Endothelial cell of umbilical vein (primary cell): Measurements from ENCODE around the gene MCRIP2. TPM values are rescaled to one million over a fixed set of nuclear protein-coding genes. Genes with fewer than 3 reads are reported as not detected.

Source experiments
- BruUV-seq: library from RNA; stranded (reverse); fragments of 400-500 nt; replicated peaks from 2 replicates; lab custom pipeline; 2021; lab: Mats Ljungman, UMichigan
- CTCF ChIA-PET: fragments of 300-600, 350-600 bp; sonication (Branson Sonifier 250); formaldehyde crosslinking; loops from one replicate; lab custom pipeline; 2021; ENCODE audit warnings: antibody characterized with exemption, inconsistent platforms; lab: Charles Lee
- POLR2A ChIA-PET: fragments of 300-600, 350-600 bp; sonication (Branson Sonifier 250); formaldehyde crosslinking; loops from one replicate; lab custom pipeline; 2021; ENCODE audit warnings: antibody characterized with exemption, inconsistent platforms; lab: Charles Lee
- DNase-seq: peaks from one replicate; pipeline ENCODE4 v3.0.0-alpha.2; 2011; ENCODE audit warnings: low read depth, low spot score
- FAIRE-seq: peaks from 2 replicates; lab custom pipeline; 2011; peaks lifted over from hg19 to GRCh38; lab: Jason Lieb, UNC
- H2AFZ ChIP-seq: 2 replicates; pipeline ENCODE4 v1.6.0; 2012; ENCODE audit warnings: low read depth, low read length, control low read depth, inconsistent platforms
- H3K27ac ChIP-seq: 2 replicates; pipeline ENCODE4 v1.5.1; 2011; ENCODE audit warnings: low read depth, mild to moderate bottlenecking, control low read depth, low read length, moderate library complexity; ENCODE audit not compliant: insufficient read depth
- H3K27me3 ChIP-seq, 2 experiments: 2 replicates each; pipeline versions ENCODE4 v1.6.0 to v1.6.1; 2011; ENCODE audit warnings: low read length in 2 of 2, mixed read lengths in 1 of 2; ENCODE audit not compliant: control insufficient read depth in 2 of 2, insufficient read depth in 2 of 2
- H3K36me3 ChIP-seq, 2 experiments: 2 replicates in 1 of 2; 3 replicates in 1 of 2; pipeline ENCODE4 v1.5.1; 2011; ENCODE audit warnings: low read length in 2 of 2, mild to moderate bottlenecking in 1 of 2, moderate library complexity in 1 of 2; ENCODE audit not compliant: control insufficient read depth in 2 of 2, insufficient read depth in 2 of 2; ENCODE audit errors: extremely low read depth in 1 of 2
- H3K4me1 ChIP-seq: 3 replicates; pipeline ENCODE4 v1.5.1; 2011; ENCODE audit warnings: mild to moderate bottlenecking, low read length; ENCODE audit not compliant: control insufficient read depth, insufficient read depth; ENCODE audit errors: extremely low read depth
- H3K4me2 ChIP-seq: 2 replicates; pipeline ENCODE4 v1.6.1; 2011; ENCODE audit warnings: low read length, control low read depth, mixed read lengths; ENCODE audit not compliant: insufficient read depth
- H3K4me3 ChIP-seq, 3 experiments: fragments of 200-600 bp in 1 of 3; sonication (generic), shearing (Covaris generic) in 1 of 3; replicated peaks in 1 of 3; 2 replicates each; pipeline ENCODE4 v1.5.1; 2011 to 2016; ENCODE audit warnings: control low read depth in 3 of 3, low read length in 3 of 3, mild to moderate bottlenecking in 2 of 3, inconsistent platforms in 1 of 3, low read depth in 1 of 3, moderate library complexity in 1 of 3; ENCODE audit not compliant: insufficient read depth in 1 of 3
- H3K79me2 ChIP-seq: 2 replicates; pipeline ENCODE4 v1.6.0; 2012; ENCODE audit warnings: low read length, inconsistent platforms; ENCODE audit not compliant: control insufficient read depth, insufficient read depth
- H3K9ac ChIP-seq: replicated peaks from 2 replicates; pipeline ENCODE3; 2011; ENCODE audit warnings: low read length, control low read depth; ENCODE audit not compliant: insufficient read depth; ENCODE audit errors: extremely low read depth
- H3K9me1 ChIP-seq: replicated peaks from 3 replicates; pipeline ENCODE4 v1.6.0; 2011; ENCODE audit warnings: mild to moderate bottlenecking, low read length; ENCODE audit not compliant: control insufficient read depth, insufficient read depth; ENCODE audit errors: extremely low read depth
- H3K9me3 ChIP-seq: replicated peaks from 2 replicates; pipeline ENCODE4 v1.5.1; 2012; ENCODE audit warnings: low read length, inconsistent platforms; ENCODE audit not compliant: control insufficient read depth, insufficient read depth
- H4K20me1 ChIP-seq: replicated peaks from 2 replicates; pipeline ENCODE3; 2011; ENCODE audit warnings: mild to moderate bottlenecking, low read length; ENCODE audit not compliant: control insufficient read depth, insufficient read depth; ENCODE audit errors: extremely low read depth
- CTCF ChIP-seq, 2 donors: IDR thresholded peaks; 1 replicate in 1 of 2; 2 replicates in 1 of 2; pipeline ENCODE4 v1.5.1; 2011; ENCODE audit warnings: low read length in 2 of 2, mild to moderate bottlenecking in 2 of 2, moderate library complexity in 2 of 2, control low read depth in 1 of 2, inconsistent platforms in 1 of 2, low read depth in 1 of 2; ENCODE audit not compliant: insufficient read depth in 1 of 2; ENCODE audit errors: extremely low read depth in 1 of 2
- EZH2 ChIP-seq: IDR thresholded peaks from 2 replicates; pipeline ENCODE4 v1.6.1; 2012; ENCODE audit warnings: borderline replicate concordance, low read depth, mild to moderate bottlenecking, moderate library complexity, low read length, inconsistent platforms; ENCODE audit not compliant: severe bottlenecking
- MYC ChIP-seq: IDR thresholded peaks from one replicate; pipeline ENCODE4 v1.6.1; 2011; ENCODE audit warnings: mild to moderate bottlenecking, low read depth, low read length
- POLR2A ChIP-seq: IDR thresholded peaks from 2 replicates; pipeline ENCODE4 v1.6.1; 2012; ENCODE audit warnings: low read depth, mild to moderate bottlenecking, control low read depth, low read length
- POLR2AphosphoS5 ChIP-seq: IDR thresholded peaks from 2 replicates; pipeline ENCODE4 v1.6.1; 2012; ENCODE audit warnings: low read depth, mild to moderate bottlenecking, control low read depth, low read length, moderate library complexity; ENCODE audit not compliant: insufficient read depth
- dilution Hi-C: fragments of 300-500 bp; cut with MboI; formaldehyde crosslinking; loops from one replicate; pipeline ENCODE4 v1.15.0; 2019; ENCODE audit warnings: low sequenced_read_pairs; ENCODE audit not compliant: extremely low pct_ligation_motif_present
- intact Hi-C: fragments of 100-400 bp; cut with micrococcal nuclease; formaldehyde crosslinking; loops from one replicate; pipeline ENCODE4 v1.10.0; 2022
- polyA plus RNA-seq, 4 experiments: library from polyadenylated mRNA; depleted of rRNA in 3 of 4; stranded (reverse) in 3 of 4; unstranded in 1 of 4; fragments of >200 nt; gene quantifications; 2 replicates each; pipeline versions ENCODE4 v1.2.1 to v1.2.3, GENCODE V29; 2011 to 2012; ENCODE audit warnings: missing spikeins in 1 of 4
- total RNA-seq: library from RNA; stranded (reverse); gene quantifications from 2 replicates; pipeline ENCODE4 v1.2.3, GENCODE V29; 2021
- TF ChIP-seq, protein P1 (sequence below): IDR thresholded peaks from 2 replicates; pipeline ENCODE4 v1.6.1; 2011; ENCODE audit not compliant: insufficient read depth, insufficient read length

The MCRIP2 gene
- total and polyA plus RNA-seq, 2 donors (not counting 3 experiments of a cell fraction or from before 2014, with no cell fraction given) = 17.1 to 18.9 TPM

DNA sequence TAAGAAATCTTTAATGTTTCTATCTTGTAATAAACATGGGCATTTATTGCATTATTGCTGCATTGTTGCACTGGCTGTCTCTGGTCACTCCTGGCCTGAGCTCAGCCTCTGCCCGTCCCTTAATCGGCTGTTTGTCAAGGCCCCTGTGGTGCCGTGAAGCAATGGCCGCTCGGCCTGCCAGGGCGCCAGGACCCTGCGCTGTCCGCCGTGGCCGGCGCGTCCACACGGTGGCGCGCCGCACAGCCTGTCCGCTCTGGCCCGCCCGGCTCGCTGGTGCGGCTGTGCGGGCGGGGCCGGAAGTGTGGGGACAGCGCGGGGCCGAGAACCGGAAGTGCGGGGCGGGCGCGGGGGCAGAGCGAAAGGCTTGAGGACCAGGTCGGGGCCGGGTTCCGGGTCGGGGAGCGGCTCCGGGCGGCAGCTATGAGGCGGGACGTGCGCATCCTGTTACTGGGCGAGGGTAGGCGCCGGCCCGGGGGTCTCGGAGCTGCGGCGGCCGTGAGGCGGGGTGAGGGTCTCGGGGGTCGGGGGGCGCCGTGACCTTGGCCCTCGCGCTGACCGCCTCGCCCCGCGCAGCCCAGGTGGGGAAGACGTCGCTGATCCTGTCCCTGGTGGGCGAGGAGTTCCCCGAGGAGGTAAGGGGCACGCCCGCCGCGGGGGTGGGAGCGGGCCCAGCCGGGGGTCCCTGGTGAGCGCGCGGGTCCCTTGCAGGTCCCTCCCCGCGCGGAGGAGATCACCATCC lies 26.3 kb downstream of the MCRIP2 start, which contains the start of gene RHOT2:
TSS of gene RHOT2 (plus strand) at position 353 of the 739 bp plus-strand sequence. CDS start at position 421, 68 bp downstream.
- Histone ChIP-seq H3K79me2 (peaks cover 18% of the 10 kb centered on the region), H2AFZ (peak within 1 kb of the TSS; percentile 79), H3K4me3 (peak within 1 kb of the TSS; percentile 65 to 80 (median 79)), H3K27ac (peak within 1 kb of the TSS; percentile 48), H3K9me3 (no peaks in the 10 kb centered on the region), H3K9me1 (no peaks in the 10 kb centered on the region), H3K4me2 (peak within 1 kb of the TSS; percentile 59), H3K36me3 (peaks cover 5 to 29% of the 10 kb centered on the region in 2 experiments), H3K4me1 (no peaks in the 10 kb centered on the region), H4K20me1 (no peaks in the 10 kb centered on the region), H3K9ac (peak within 1 kb of the TSS; percentile 81), H3K27me3 (no peaks in the 10 kb centered on the region)
- TF ChIP-seq POLR2AphosphoS5 (peak; percentile 92), CTCF (IDR thresholded peaks at IDR 0.05; ENCODE audit: extremely low read depth in 1 of 2, insufficient read depth in 1 of 2, low read depth in 1 of 2, low read length in 2 of 2) (peak; percentile 70 to 96), EZH2 (no peak), MYC (no peak), POLR2A (peak; percentile 79)
- TF ChIP-seq, protein P1, sequence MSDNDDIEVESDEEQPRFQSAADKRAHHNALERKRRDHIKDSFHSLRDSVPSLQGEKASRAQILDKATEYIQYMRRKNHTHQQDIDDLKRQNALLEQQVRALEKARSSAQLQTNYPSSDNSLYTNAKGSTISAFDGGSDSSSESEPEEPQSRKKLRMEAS = no peak
- peak; percentile 79 for FAIRE-seq
- ChIA-PET POLR2A (no interaction called here), CTCF (interaction anchor here (0.7 to 1.8 kb wide), 5 partner anchors 8 to 89 kb away, joined by 3 to 6 read pairs (median 4); partner anchors contain the start of gene STUB1)
- BruUV-seq = no TSS peak
- DNase-seq = peak; percentile 86
- dilution Hi-C loops (no loop called here), intact Hi-C loops (loop anchor here (1.0 kb wide), 2 partner anchors 11 to 79 kb away; no protein-coding TSS in a partner anchor)
